ENCODE results near the gene LYZL4.

LYZL4 gene

GRCh38 chr3:42430781-42431532, 20.5 kb upstream of the LYZL4 start:
- H3K4me3 ChIP-seq (replicated peaks in 1 of 2; ENCODE audit: low read depth in 2 of 2, low read length in 2 of 2): no peak overlapping the region
- TF ChIP-seq CTCF (IDR thresholded peaks at IDR 0.05; ENCODE audit: low read depth, low read length): no peak
- peak in 1 of 2 donors; percentile 24 for DNase-seq (ENCODE audit: low read depth in 2 of 2)

- no peak overlapping the region for H3K4me3 ChIP-seq (replicated peaks in 1 of 2; ENCODE audit: low read depth in 2 of 2, low read length in 2 of 2)
- no peak for TF ChIP-seq CTCF (IDR thresholded peaks at IDR 0.05; ENCODE audit: low read depth, low read length)
- DNase-seq (ENCODE audit: low read depth in 2 of 2): no peak
Measured at GRCh38 chr3:42428830-42429229, 18.4 kb upstream of the LYZL4 start.

- no peak for TF ChIP-seq CTCF (IDR thresholded peaks at IDR 0.05; ENCODE audit: low read depth, low read length)
- no peak for DNase-seq (ENCODE audit: low read depth in 2 of 2)
Measured at GRCh38 chr3:42425736-42426407, 15.5 kb upstream of the LYZL4 start.

GRCh38 chr3:42424911-42425310, 14.5 kb upstream of the LYZL4 start:
- no peak for DNase-seq (ENCODE audit: low read depth in 2 of 2)
- no peak overlapping the region for H3K4me3 ChIP-seq (replicated peaks in 1 of 2; ENCODE audit: low read depth in 2 of 2, low read length in 2 of 2)
- TF ChIP-seq CTCF (IDR thresholded peaks at IDR 0.05; ENCODE audit: low read depth, low read length): no peak

More at GRCh38 chr3:42425736-42426407, 15.5 kb upstream of the LYZL4 start:
- no peak overlapping the region for H3K4me3 ChIP-seq (replicated peaks in 1 of 2; ENCODE audit: low read depth in 2 of 2, low read length in 2 of 2)

GRCh38 chr3:42421818-42422796, 11.7 kb upstream of the LYZL4 start:
- H3K4me3 ChIP-seq (replicated peaks in 1 of 2; ENCODE audit: low read depth in 2 of 2, low read length in 2 of 2): no peak overlapping the region
- no peak for TF ChIP-seq CTCF (IDR thresholded peaks at IDR 0.05; ENCODE audit: low read depth, low read length)
- DNase-seq (ENCODE audit: low read depth in 2 of 2): no peak

GRCh38 chr3:42419563-42419962, 9.2 kb upstream of the LYZL4 start:
- TF ChIP-seq CTCF (IDR thresholded peaks at IDR 0.05; ENCODE audit: low read depth, low read length): no peak
- no peak overlapping the region for H3K4me3 ChIP-seq (replicated peaks in 1 of 2; ENCODE audit: low read depth in 2 of 2, low read length in 2 of 2)
- peak in 1 of 2 donors; percentile 3 for DNase-seq (ENCODE audit: low read depth in 2 of 2)

Measured in cardiac fibroblast (primary cell).